Ovary (tissue), 9 donors: Measurements from ENCODE around the gene UBXN2A. TPM values are rescaled to one million over a fixed set of nuclear protein-coding genes. Genes with fewer than 3 reads are reported as not detected.

ENCODE experiments used
- DNase-seq, 5 donors: peaks; one replicate each; pipeline ENCODE4 v3.0.0-alpha.2; 2019 to 2020
- H3K27ac ChIP-seq, 2 donors: fragments of 200-600 bp; one replicate each; pipeline versions ENCODE4 v1.5.1 to v1.8.0; 2019 to 2022
- H3K27me3 ChIP-seq: fragments of 200-600 bp; one replicate; pipeline ENCODE4 v1.8.0; 2022
- H3K36me3 ChIP-seq: fragments of 200-600 bp; sonication (generic); one replicate; pipeline ENCODE4 v1.5.1; 2019
- H3K4me1 ChIP-seq: one replicate; pipeline ENCODE4 v1.8.1; 2013; ENCODE audit warnings: mild to moderate bottlenecking, moderate library complexity; ENCODE audit not compliant: insufficient read depth
- H3K4me3 ChIP-seq: fragments of 200-600 bp; sonication (generic); one replicate; pipeline ENCODE4 v1.5.1; 2017
- H3K9me3 ChIP-seq, 2 donors: fragments of 200-600 bp in 1 of 2; sonication (generic) in 1 of 2; one replicate each; pipeline versions ENCODE4 v1.5.1 to v1.8.1; 2013 to 2019; ENCODE audit warnings: mild to moderate bottlenecking in 1 of 2, moderate library complexity in 1 of 2
- EP300 ChIP-seq: sonication (generic); formaldehyde crosslinking; IDR thresholded peaks from one replicate; pipeline ENCODE4 v1.6.1; 2017; ENCODE audit warnings: antibody characterized with exemption
- POLR2A ChIP-seq: fragments of 450-650 bp; IDR thresholded peaks from one replicate; pipeline ENCODE4 v1.6.1; 2017; ENCODE audit warnings: antibody characterized with exemption, mild to moderate bottlenecking, moderate library complexity
- WGBS, 3 donors: extraction: QIAGEN DNeasy Blood & Tissue Kit in 1 of 3; methylation state at CpG; one replicate each; pipeline versions ENCODE4 v1.1.5 to v1.1.7; 2013 to 2017; 5-methylcytosine and 5-hydroxymethylcytosine counted together
- intact Hi-C, 4 donors: fragments of 100-400 bp; cut with DNase I; formaldehyde crosslinking; loops; one replicate each; pipeline versions ENCODE4 v1.11.0 to v1.15.1; 2022 to 2023
- polyA plus RNA-seq, 2 donors: library from polyadenylated mRNA; stranded (reverse); fragments of 200-250 nt in 1 of 2; fragments of 350-450 nt in 1 of 2; fragmentation: Illumina TruSeq in 1 of 2; extraction: RNeasy Lipid Tissue Mini Kit (QIAGEN cat#74804) in 1 of 2; gene quantifications; one replicate each; pipeline ENCODE4 v1.2.3, GENCODE V29; 2013 to 2014
- total RNA-seq, 7 donors: library from RNA; depleted of rRNA in 2 of 7; stranded (reverse); fragments of >200 nt in 2 of 7; fragmentation: NEBNext Ultra II Directional in 3 of 7; extraction: Animal tissue kit (Norgen Biotek cat#: 25700) in 3 of 7; gene quantifications; one replicate each; pipeline versions ENCODE4 v1.1.0 to v1.2.4, GENCODE V29; 2016 to 2023
- TF ChIP-seq, protein P1 (sequence below), 3 donors: fragments of 450-650 bp in 2 of 3; fragments of 200-600 bp in 1 of 3; IDR thresholded peaks; one replicate each; pipeline versions ENCODE4 v1.5.1 to v1.8.0; 2016 to 2022; ENCODE audit warnings: antibody characterized with exemption in 3 of 3, mild to moderate bottlenecking in 1 of 3
- donor health status: DM: no; HTN: no; CAD: no; lungs with moderate emphysema.
- donor health status: DM: no; HTN: no; CAD: no.
- donor health status: Bipolar disorder and iron deficiency.
- donor health status: DM: yes; HTN: yes; CAD: no.
- donor health status: DM: no; HTN: no; CAD: no.
- donor health status: DM: yes; HTN: yes; CAD: no.

UBXN2A gene
- total and polyA plus RNA-seq, 9 donors = 6.0 to 16.3 (median 14.0) TPM

DNA sequence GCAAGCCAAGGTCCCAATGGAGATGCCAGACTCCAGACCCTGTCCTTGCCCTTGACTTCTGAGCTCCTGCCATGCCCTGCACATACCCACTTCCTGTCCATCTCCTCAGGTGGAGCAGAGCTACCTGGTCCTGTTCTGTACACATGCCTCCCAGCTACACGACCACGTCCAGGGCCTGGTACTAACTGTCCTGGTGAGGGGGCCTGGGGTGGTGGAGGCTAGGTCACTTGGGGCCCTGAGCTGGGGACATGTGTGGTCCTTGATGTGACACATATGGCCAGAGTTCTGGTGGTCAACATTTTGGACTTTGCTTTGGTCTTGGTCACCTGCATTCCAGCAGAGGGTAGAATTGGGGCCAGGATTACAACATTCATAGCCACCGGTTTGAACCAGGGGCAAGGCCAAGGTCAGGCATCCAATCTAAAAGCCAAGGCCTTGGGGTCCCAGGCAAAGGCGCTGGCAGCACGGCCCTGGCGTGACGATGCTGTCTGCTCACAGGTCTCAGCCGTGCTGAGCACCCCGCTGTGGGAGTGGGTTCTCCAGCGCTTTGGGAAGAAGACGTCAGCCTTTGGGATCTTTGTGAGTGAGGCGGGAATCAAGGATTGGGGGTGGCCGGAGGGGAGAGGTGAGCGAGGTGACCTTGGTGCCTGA, 82.2 kb downstream of the UBXN2A start:
- intact Hi-C loops = no loop called here
- H3K36me3 ChIP-seq = no peaks in the 10 kb centered on the region
- DNase-seq = no peak
- no peaks in the 10 kb centered on the region for H3K4me1 ChIP-seq
- no peak overlapping the region for H3K27ac ChIP-seq
- no peak overlapping the region for H3K4me3 ChIP-seq
- TF ChIP-seq, protein P1, sequence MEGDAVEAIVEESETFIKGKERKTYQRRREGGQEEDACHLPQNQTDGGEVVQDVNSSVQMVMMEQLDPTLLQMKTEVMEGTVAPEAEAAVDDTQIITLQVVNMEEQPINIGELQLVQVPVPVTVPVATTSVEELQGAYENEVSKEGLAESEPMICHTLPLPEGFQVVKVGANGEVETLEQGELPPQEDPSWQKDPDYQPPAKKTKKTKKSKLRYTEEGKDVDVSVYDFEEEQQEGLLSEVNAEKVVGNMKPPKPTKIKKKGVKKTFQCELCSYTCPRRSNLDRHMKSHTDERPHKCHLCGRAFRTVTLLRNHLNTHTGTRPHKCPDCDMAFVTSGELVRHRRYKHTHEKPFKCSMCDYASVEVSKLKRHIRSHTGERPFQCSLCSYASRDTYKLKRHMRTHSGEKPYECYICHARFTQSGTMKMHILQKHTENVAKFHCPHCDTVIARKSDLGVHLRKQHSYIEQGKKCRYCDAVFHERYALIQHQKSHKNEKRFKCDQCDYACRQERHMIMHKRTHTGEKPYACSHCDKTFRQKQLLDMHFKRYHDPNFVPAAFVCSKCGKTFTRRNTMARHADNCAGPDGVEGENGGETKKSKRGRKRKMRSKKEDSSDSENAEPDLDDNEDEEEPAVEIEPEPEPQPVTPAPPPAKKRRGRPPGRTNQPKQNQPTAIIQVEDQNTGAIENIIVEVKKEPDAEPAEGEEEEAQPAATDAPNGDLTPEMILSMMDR (IDR thresholded peaks at IDR 0.05) = no peak
- TF ChIP-seq EP300 = no peak
- no peaks in the 10 kb centered on the region for H3K27me3 ChIP-seq
- H3K9me3 ChIP-seq = no peaks in the 10 kb centered on the region
- WGBS, 3 donors = 85 to 89% (median 87%) methylated on average over 14 of the region's 14 CpGs

DNA sequence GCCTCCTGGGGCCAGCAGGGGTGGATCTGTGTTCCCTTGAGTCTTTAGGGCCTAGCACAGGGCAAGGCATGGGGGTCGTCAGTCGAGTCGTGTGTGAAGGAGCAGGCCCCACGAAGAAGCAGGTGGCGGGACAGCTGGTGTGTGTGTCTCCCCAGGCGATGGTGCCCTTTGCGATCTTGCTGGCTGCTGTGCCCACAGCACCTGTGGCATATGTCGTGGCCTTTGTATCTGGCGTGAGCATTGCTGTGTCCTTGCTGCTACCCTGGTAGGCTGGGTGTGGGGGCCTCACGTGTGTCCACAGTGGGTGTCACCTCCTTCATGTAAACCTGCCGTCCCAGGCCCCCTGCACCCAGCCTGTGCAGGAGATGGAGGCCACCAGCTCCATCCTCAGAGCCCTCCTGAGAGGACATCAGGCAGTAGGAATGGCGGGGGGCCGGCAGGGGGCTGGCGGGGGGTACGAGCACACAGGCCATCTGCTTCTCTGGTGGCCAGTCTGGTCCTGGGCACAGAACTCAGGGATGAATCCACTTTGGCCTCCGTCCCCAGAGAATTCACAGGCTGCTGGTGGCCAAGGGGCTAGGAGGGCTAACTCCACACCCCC, 82.8 kb downstream of the UBXN2A start:
- Histone ChIP-seq H3K9me3 (no peaks in the 10 kb centered on the region), H3K4me3 (no peak overlapping the region), H3K4me1 (no peaks in the 10 kb centered on the region), H3K27me3 (no peaks in the 10 kb centered on the region), H3K36me3 (no peaks in the 10 kb centered on the region), H3K27ac (no peak overlapping the region)
- TF ChIP-seq EP300 = no peak
- TF ChIP-seq, protein P1 (IDR thresholded peaks at IDR 0.05) = no peak
- no peak for TF ChIP-seq POLR2A
- 84 to 90% (median 85%) methylated on average over 16 of the region's 16 CpGs for WGBS, 3 donors
- DNase-seq = no peak
- intact Hi-C loops = loop anchor here in 1 of 4 donors (1.0 kb wide), 1 partner anchor 42 kb away; no protein-coding TSS in a partner anchor

DNA sequence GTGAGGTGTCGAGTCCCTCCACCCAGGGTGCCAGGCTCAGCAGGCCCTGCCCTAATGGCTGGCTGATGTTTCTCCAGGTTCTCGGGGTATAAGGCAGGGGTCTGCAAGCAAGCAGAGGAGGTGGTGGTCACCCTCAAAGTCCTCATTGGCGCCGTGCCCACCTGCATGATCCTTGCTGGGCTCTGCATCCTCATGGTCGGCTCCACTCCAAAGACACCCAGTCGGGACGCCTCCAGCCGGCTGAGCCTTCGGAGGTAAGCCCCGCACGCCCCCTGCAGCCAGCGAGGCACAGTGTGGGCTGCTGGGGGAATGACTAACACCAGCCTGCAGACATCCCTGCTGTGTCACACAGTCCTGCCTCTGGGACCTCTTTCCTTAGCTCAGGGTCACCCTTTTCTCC, 83.8 kb downstream of the UBXN2A start:
- intact Hi-C loops = no loop called here
- H3K4me3 ChIP-seq = no peak overlapping the region
- no peaks in the 10 kb centered on the region for H3K36me3 ChIP-seq
- TF ChIP-seq, protein P1 (IDR thresholded peaks at IDR 0.05) = no peak
- TF ChIP-seq EP300 = no peak
- no peak for TF ChIP-seq POLR2A
- no peaks in the 10 kb centered on the region for H3K27me3 ChIP-seq
- 62 to 71% (median 65%) methylated on average over 12 of the region's 12 CpGs for WGBS, 3 donors
- no peak overlapping the region for H3K27ac ChIP-seq
- H3K4me1 ChIP-seq = no peaks in the 10 kb centered on the region
- no peaks in the 10 kb centered on the region for H3K9me3 ChIP-seq
- peak in 1 of 5 donors; percentile 37 for DNase-seq

DNA sequence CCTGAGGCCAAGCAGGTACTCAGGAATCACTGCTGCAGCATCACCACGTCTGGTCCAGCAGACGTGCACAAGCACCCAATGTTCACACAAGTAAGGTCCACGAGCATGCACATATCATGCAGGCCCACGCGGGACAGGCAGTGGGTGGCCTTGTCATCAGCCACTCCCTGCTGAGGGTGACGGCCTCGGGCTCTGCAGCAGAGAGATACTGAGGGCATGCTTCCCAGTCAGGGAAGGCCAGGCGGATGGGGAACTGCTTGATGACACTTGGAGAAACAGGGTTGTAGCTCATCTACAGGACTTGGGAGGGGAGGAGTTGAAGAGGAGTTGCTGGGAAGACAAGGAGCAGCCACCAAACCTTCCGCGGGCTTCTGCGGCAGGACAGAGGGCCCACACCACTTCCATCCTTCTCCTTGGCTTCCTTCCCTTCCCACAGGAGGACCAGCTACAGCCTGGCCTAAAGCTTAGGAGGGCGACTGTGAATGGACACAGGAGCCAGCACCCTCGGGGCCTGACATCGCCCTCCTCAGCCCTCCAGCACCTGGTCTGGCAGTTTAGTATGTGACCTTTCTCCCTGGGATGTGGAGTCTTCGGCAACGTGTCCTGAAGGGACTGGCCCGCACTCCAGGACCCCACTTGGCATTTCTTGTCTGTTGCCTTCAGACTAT, 84.9 kb downstream of the UBXN2A start:
- WGBS, 3 donors = 90 to 94% (median 92%) methylated on average over 17 of the region's 17 CpGs

More for the DNA sequence above, 84.9 kb downstream of the UBXN2A start:
- intact Hi-C loops = no loop called here
- no peak for DNase-seq
- Histone ChIP-seq H3K27ac (no peak overlapping the region), H3K9me3 (no peaks in the 10 kb centered on the region), H3K27me3 (no peaks in the 10 kb centered on the region), H3K4me3 (no peak overlapping the region), H3K36me3 (no peaks in the 10 kb centered on the region), H3K4me1 (no peaks in the 10 kb centered on the region)
- no peak for TF ChIP-seq POLR2A
- no peak for TF ChIP-seq EP300
- TF ChIP-seq, protein P1 (IDR thresholded peaks at IDR 0.05) = no peak
